Right lobe of liver (tissue), 4 donors: Measurements from ENCODE around the gene SLC9A5.

Experiments used
- POLR2A ChIP-seq: fragments of 450-650 bp; IDR thresholded peaks from one replicate; pipeline ENCODE4 v1.6.1; 2017; ENCODE audit warnings: antibody characterized with exemption, mild to moderate bottlenecking
- TF ChIP-seq, protein P1 (sequence below), 4 donors: fragments of 200-600 bp in 3 of 4; fragments of 450-650 bp in 1 of 4; IDR thresholded peaks; one replicate each; pipeline versions ENCODE4 v1.5.1 to v1.8.0; 2016 to 2022; ENCODE audit warnings: antibody characterized with exemption in 4 of 4, mild to moderate bottlenecking in 2 of 4
- donor health status: DM: no; HTN: no; CAD: no.
- donor health status: DM: no; HTN: no; CAD: no.
- donor health status: DM: no; HTN: yes; CAD: no.

DNA sequence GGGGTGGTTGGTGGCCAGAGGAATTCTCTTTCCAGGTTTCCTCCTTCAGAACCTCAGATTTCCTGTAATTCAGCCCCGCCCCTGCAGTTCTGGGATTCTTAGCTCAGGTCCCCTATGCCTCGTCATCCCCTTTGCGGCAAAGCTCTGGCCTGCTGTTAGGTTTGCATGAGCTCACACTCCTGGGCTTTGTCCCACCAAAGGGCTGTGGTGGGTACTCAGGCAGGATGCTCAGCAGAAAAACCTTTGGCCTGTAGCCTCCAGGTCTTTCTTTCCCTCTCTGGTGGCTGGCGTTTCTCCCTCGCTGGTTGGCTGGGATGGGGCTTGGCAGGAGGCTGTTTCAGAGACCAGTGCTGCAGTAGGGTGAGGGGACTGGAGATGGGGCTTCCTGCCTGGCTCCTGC lies 21.0 kb downstream of the SLC9A5 start:
- TF ChIP-seq, protein P1, sequence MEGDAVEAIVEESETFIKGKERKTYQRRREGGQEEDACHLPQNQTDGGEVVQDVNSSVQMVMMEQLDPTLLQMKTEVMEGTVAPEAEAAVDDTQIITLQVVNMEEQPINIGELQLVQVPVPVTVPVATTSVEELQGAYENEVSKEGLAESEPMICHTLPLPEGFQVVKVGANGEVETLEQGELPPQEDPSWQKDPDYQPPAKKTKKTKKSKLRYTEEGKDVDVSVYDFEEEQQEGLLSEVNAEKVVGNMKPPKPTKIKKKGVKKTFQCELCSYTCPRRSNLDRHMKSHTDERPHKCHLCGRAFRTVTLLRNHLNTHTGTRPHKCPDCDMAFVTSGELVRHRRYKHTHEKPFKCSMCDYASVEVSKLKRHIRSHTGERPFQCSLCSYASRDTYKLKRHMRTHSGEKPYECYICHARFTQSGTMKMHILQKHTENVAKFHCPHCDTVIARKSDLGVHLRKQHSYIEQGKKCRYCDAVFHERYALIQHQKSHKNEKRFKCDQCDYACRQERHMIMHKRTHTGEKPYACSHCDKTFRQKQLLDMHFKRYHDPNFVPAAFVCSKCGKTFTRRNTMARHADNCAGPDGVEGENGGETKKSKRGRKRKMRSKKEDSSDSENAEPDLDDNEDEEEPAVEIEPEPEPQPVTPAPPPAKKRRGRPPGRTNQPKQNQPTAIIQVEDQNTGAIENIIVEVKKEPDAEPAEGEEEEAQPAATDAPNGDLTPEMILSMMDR (IDR thresholded peaks at IDR 0.05), result no peak
- TF ChIP-seq POLR2A, result no peak
